Dermis blood vessel endothelial cell (primary cell): ENCODE results near the gene SIPA1. TPM values are rescaled to one million over a fixed set of nuclear protein-coding genes. Genes with fewer than 3 reads are reported as not detected.
"Not testable (repeated sequence)": the region's sequence is repeated elsewhere in the genome, so short reads cannot be mapped to it uniquely, and the experiment has no call there.

ENCODE experiments used
- DNase-seq: peaks from one replicate; pipeline ENCODE4 v3.0.0; 2010
- total RNA-seq: library from RNA; depleted of rRNA; stranded (reverse); fragments of >200 nt; gene quantifications from 2 replicates; pipeline ENCODE4 v1.2.3, GENCODE V29; 2014

The SIPA1 gene
- total RNA-seq, 1 donor from 2014 or later: 72.2 TPM

DNA sequence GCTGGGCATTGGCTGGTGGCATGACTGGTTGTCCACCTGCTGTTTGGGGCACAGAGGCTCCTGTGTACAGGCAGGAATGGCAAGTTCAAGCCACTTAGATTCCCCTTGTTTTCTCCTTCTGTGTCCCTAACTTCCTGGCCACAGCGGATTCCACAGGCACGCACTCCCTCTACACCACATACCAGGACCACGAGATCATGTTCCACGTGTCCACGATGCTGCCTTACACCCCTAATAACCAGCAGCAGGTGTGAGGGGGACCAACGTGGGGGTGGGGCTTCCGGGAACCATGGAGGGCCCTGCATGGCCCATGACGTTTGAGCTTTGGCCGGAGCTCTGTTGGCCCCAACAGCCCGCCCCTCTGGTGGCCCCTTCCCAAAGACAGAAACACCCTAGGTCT is 7.8 kb downstream of the SIPA1 start:
- DNase-seq: no peak

DNA sequence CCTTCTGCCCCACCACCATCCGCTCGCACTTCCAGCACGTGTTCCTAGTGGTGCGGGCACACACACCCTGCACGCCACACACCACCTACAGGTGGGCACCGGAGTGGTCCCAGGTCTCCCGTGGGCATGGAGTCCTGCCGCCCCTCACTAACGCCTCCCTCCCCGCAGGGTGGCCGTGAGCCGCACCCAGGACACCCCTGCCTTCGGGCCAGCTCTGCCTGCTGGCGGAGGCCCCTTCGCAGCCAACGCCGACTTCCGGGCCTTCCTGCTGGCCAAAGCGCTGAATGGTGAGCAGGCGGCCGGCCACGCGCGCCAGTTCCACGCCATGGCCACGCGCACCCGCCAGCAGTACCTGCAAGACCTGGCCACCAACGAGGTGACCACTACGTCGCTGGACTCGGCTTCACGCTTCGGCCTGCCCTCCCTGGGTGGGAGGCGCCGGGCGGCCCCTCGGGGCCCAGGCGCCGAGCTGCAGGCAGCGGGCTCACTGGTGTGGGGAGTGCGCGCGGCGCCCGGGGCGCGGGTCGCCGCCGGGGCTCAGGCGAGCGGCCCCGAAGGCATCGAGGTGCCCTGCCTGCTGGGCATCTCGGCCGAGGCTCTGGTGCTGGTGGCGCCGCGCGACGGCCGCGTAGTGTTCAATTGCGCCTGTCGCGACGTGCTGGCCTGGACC is 8.5 kb downstream of the SIPA1 start:
- no peak for DNase-seq

- no peak for DNase-seq
Observed at GRCh38 chr11:65646958-65647701, 9.2 kb downstream of the SIPA1 start.

DNA sequence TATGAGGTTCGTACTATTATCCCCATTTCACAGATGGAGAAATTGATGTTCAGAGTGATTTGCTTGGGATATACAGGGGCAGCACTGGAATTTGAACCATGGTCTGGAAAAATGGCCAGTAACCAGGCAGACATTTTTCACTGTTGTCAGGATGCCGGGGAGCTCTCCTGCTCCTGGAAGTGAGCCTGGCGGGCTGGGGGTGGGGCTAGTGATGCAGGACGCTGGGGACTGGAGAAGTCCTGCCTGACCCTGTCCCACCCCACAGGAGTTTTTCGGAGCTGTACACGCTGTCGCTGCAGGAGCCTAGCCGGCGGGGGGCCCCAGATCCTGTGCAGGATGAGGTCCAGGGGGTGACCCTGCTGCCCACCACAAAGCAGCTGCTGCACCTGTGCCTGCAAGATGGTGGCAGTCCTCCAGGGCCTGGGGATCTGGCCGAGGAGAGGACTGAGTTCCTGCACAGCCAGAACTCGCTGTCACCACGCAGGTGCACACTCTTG is 11.1 kb downstream of the SIPA1 start:
- DNase-seq: no peak

GRCh38 chr11:65649656-65650546 is 12.0 kb downstream of the SIPA1 start:
- no peak for DNase-seq

DNA sequence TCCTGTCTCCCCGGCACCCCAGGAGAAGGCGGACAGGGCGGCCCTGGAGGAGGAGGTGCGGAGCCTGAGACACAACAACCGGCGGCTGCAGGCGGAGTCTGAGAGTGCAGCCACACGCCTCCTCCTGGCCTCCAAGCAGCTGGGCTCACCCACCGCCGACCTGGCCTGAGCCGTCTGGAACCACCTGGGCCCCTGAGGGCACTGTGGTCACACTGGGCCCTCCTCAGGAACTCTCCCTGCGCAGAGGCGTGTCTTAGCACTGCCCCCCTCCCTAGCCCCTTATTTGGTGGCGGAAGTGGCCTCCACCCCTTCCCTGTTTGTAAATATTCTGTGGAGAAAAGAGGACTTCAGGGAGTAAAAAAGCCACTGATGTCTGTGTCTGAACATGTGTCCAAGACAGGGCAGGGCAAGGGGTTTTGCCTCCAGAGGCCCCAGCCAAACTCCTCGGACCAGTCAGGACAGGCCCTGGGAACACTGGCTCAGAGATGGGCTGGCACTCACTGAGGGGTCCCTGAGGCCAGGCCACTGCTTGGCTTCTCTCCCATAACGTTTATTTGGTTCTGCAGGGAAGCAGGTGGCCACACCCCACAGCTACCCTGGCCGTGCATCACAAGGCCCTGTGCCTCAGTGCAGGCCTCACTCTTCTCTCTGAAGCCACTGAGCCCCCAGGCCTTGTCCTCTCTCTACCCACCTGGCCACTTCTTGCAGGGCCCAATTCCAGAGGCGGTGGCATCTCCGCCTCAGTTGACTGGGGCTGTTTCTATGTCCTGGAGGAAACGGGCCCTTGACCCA is 12.8 kb downstream of the SIPA1 start:
- DNase-seq: no peak

- DNase-seq: no peak
Observed at GRCh38 chr11:65651339-65651588, 13.4 kb downstream of the SIPA1 start.

- peak; percentile 50 for DNase-seq
Observed at GRCh38 chr11:65651589-65652510, 13.9 kb downstream of the SIPA1 start.

GRCh38 chr11:65652511-65653228 is 14.8 kb downstream of the SIPA1 start:
- DNase-seq: peak; percentile 96

DNA sequence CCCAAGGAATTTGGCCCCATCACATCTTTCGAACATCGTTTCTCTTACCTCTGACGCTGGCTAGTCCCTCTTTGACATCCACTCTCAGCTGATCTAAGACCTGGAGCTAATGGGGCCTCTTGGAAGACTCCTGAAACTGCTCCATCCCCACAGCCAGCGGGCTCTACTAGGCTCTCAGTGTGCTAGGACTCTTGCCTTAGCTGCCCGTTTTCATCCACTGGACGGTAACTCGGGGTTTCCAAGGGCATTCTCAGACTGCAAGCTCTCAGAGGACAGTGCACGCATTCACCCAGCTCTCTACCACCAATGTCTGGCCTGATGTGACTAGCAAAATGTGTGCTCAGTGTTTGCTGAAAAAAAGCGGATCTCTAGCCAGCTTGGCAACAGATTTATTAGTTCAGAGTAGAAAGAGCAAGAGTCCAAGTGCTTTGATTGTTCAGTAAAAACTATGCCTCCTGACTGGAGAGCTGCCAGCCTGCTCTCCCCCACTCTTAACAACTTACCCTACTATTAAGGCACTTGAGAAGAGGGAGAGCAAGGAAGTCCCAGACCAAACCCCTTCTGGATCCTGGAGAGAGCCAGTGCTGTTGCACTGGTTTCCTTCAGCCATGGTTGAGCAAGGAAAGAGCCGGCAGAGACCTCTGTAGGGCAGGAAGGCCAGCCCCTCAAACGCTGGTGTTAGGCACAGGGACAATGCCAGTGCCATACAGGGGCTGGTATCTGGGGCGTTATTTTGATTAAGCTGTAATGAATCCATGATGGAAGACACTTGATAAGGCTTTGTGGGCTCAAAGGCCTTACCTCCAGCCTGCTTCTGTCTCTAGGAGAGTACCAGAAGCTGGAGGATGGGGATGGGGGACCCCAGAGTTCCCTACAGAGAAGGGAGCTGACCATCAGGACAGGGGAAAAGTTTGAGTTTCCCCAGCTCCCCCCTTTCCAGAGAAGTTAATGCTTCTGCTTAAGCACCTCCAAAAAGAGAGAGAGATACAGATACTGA is 15.6 kb downstream of the SIPA1 start:
- peak; percentile 58 for DNase-seq

DNA sequence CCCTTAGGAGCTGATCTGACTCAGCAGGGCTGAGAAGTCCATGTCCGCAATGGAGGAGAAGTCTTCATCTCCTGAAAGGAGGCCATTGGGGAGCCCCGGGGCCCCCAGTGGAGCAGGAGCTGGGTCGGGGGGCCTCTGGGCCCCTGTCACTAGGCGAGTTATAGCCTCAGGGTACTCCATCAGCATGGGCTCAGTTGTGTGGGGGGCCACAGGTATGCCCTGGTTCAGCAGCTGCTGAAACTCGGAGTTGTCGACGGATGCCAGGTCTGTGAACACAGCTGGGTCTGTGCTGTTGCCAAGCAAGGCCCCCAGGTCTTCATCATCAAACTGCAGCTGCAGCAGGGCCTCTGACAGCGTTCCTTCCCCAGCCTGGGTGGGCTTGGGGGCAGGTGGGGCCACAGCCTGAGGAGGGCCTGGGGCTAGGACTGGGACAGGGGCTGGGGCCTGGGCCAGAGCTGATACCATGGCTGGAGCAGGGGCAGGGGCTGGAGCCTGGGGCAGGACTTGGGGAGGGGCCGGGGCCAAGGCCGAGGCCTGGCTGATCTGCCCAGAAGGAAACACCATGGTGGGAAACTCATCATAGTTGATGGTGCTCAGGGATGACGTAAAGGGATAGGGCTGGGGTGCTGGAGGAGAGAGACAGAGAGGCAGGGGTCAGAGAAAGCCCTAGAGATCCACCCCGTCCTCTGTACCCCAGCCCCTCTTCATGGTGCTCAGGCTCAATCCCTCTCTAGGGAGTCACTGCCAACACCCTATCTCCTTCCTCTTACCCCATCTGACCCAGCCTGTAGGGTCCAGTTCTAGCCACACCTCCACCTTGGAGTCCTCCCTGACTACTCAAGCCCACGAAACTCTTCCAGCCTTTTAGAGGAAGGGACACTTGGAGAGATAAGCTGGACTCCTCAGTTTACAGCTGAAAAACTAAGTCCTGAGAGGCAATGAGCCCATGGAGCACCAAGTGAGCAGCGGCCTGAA is 16.8 kb downstream of the SIPA1 start:
- no peak for DNase-seq

GRCh38 chr11:65655570-65656332 is 17.9 kb downstream of the SIPA1 start:
- DNase-seq: no peak

DNA sequence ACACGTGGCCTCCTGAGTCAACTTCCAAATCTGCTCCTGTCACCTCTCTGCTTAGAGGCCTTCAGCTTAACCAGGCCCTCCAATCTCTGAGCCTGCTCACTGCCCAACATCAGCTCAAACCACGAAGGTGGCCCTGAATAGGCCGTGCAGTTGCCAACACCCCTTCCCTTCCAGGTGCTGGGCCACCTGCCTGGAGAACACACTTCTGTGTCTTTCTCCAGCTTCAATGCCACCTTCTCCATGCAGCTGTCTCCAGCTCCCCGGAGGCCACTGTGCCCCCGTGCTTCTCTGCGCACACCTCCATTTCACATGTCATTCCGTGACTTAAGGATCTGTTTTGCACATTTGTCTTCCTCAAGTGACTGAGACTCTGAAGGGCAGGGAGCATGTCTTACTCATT is 19.5 kb downstream of the SIPA1 start:
- no peak for DNase-seq

GRCh38 chr11:65658174-65659021 is 20.5 kb downstream of the SIPA1 start:
- no peak for DNase-seq

GRCh38 chr11:65660038-65660437 is 22.1 kb downstream of the SIPA1 start:
- DNase-seq: no peak

- DNase-seq: not testable (repeated sequence)
Observed at GRCh38 chr11:65660908-65661307, 23.0 kb downstream of the SIPA1 start.
